H9 (cell line): ENCODE measurements around the gene CDH8. TPM values are rescaled to one million over a fixed set of nuclear protein-coding genes. Genes with fewer than 3 reads are reported as not detected.

Source experiments
- DNase-seq: peaks from one replicate; pipeline ENCODE4 v3.0.0-alpha.2; 2017
- H2AFZ ChIP-seq: one replicate; pipeline ENCODE4 v1.6.1; 2013; ENCODE audit warnings: mild to moderate bottlenecking, low read length, control low read depth, moderate library complexity
- H2AK5ac ChIP-seq: 2 replicates; pipeline ENCODE4 v1.6.1; 2013; ENCODE audit warnings: low read length, control low read depth, mixed read lengths; ENCODE audit not compliant: insufficient read length
- H2BK120ac ChIP-seq: one replicate; pipeline ENCODE4 v1.6.1; 2013; ENCODE audit warnings: low read depth, mild to moderate bottlenecking, low read length, control low read depth, inconsistent platforms; ENCODE audit not compliant: poor library complexity, severe bottlenecking
- H2BK12ac ChIP-seq: 2 replicates; pipeline ENCODE4 v1.6.1; 2013; ENCODE audit warnings: low read length, control low read depth, mixed read lengths, low read depth; ENCODE audit not compliant: insufficient read length
- H2BK15ac ChIP-seq: 2 replicates; pipeline ENCODE4 v1.6.1; 2013; ENCODE audit warnings: low read depth, low read length, control low read depth
- H2BK20ac ChIP-seq: one replicate; pipeline ENCODE4 v1.6.1; 2013; ENCODE audit warnings: low read depth, mild to moderate bottlenecking, low read length, control low read depth, inconsistent platforms; ENCODE audit not compliant: poor library complexity, severe bottlenecking
- H2BK5ac ChIP-seq: 2 replicates; pipeline ENCODE4 v1.6.1; 2013; ENCODE audit warnings: low read length, control low read depth, mixed read lengths; ENCODE audit not compliant: insufficient read length
- H3K14ac ChIP-seq: 2 replicates; pipeline ENCODE4 v1.6.1; 2013; ENCODE audit warnings: low read length, control low read depth; ENCODE audit not compliant: insufficient read depth
- H3K18ac ChIP-seq: 2 replicates; pipeline ENCODE4 v1.6.1; 2013; ENCODE audit warnings: low read depth, mild to moderate bottlenecking, mixed read lengths, low read length, control low read depth; ENCODE audit not compliant: insufficient read length
- H3K23ac ChIP-seq: 2 replicates; pipeline ENCODE4 v1.6.1; 2013; ENCODE audit warnings: low read length, control low read depth, mixed read lengths, low read depth; ENCODE audit not compliant: insufficient read length
- H3K23me2 ChIP-seq: 2 replicates; pipeline ENCODE4 v1.6.1; 2013; ENCODE audit warnings: low read depth, mild to moderate bottlenecking, mixed read lengths, low read length, control low read depth; ENCODE audit not compliant: insufficient read length, poor library complexity, severe bottlenecking
- H3K27ac ChIP-seq: 2 replicates; pipeline ENCODE4 v1.5.1; 2013; ENCODE audit warnings: low read length, control low read depth, mixed read lengths, low read depth; ENCODE audit not compliant: insufficient read length
- H3K27me3 ChIP-seq: 2 replicates; pipeline ENCODE4 v1.6.1; 2013; ENCODE audit warnings: low read length, control low read depth, inconsistent platforms; ENCODE audit not compliant: insufficient read depth
- H3K4ac ChIP-seq: 2 replicates; pipeline ENCODE4 v1.6.1; 2013; ENCODE audit warnings: low read depth, mild to moderate bottlenecking, control low read depth, inconsistent platforms, low read length, moderate library complexity
- H3K4me1 ChIP-seq: 2 replicates; pipeline ENCODE4 v1.6.1; 2013; ENCODE audit warnings: low read length, control low read depth, inconsistent platforms; ENCODE audit not compliant: insufficient read depth
- H3K4me2 ChIP-seq: 2 replicates; pipeline ENCODE4 v1.6.1; 2013; ENCODE audit warnings: low read length, control low read depth, mixed read lengths; ENCODE audit not compliant: insufficient read length, insufficient read depth
- H3K56ac ChIP-seq: 2 replicates; pipeline ENCODE4 v1.6.1; 2013; ENCODE audit warnings: low read depth, mild to moderate bottlenecking, mixed read lengths, low read length, control low read depth; ENCODE audit not compliant: insufficient read length
- H3K79me1 ChIP-seq: 2 replicates; pipeline ENCODE4 v1.6.1; 2013; ENCODE audit warnings: low read depth, mild to moderate bottlenecking, moderate library complexity, low read length, control low read depth, inconsistent platforms; ENCODE audit not compliant: insufficient read depth, poor library complexity, severe bottlenecking
- H3K79me2 ChIP-seq: 2 replicates; pipeline ENCODE4 v1.6.1; 2013; ENCODE audit warnings: low read length, control low read depth, inconsistent platforms; ENCODE audit not compliant: insufficient read depth
- H3K9ac ChIP-seq: 2 replicates; pipeline ENCODE4 v1.6.1; 2013; ENCODE audit warnings: low read length, control low read depth, mixed read lengths; ENCODE audit not compliant: insufficient read length; ENCODE audit errors: extremely low read depth
- H3K9me3 ChIP-seq: one replicate; pipeline ENCODE4 v1.6.1; 2013; ENCODE audit warnings: low read depth, low read length, inconsistent platforms; ENCODE audit not compliant: control insufficient read depth
- H3T11ph ChIP-seq: one replicate; pipeline ENCODE4 v1.6.1; 2013; ENCODE audit warnings: mild to moderate bottlenecking, low read length, control low read depth, inconsistent platforms
- H4K20me1 ChIP-seq: one replicate; pipeline ENCODE4 v1.6.1; 2013; ENCODE audit not compliant: control insufficient read depth, insufficient read length, insufficient read depth
- H4K5ac ChIP-seq: 2 replicates; pipeline ENCODE4 v1.6.1; 2013; ENCODE audit warnings: low read depth, mild to moderate bottlenecking, mixed read lengths, low read length, control low read depth; ENCODE audit not compliant: insufficient read length
- H4K8ac ChIP-seq: replicated peaks from 2 replicates; pipeline ENCODE4 v1.6.1; 2013; ENCODE audit warnings: low read length, control low read depth, mixed read lengths, low read depth; ENCODE audit not compliant: insufficient read length
- H4K91ac ChIP-seq: 2 replicates; pipeline ENCODE4 v1.6.1; 2013; ENCODE audit warnings: low read depth, mild to moderate bottlenecking, moderate library complexity, mixed read lengths, low read length, control low read depth; ENCODE audit not compliant: insufficient read length
- H3K27ac Mint-ChIP-seq, 3 experiments: 2 replicates in 2 of 3; 3 replicates in 1 of 3; pipeline ENCODE4 v1.8.0; 2020 to 2021; ENCODE audit warnings: mixed read lengths in 3 of 3, mild to moderate bottlenecking in 1 of 3, moderate library complexity in 1 of 3
- H3K27me3 Mint-ChIP-seq: 2 replicates; pipeline ENCODE4 v1.8.0; 2021; ENCODE audit warnings: low read depth, mild to moderate bottlenecking, moderate library complexity, mixed read lengths
- H3K36me3 Mint-ChIP-seq, 3 experiments: 2 replicates in 2 of 3; 3 replicates in 1 of 3; pipeline ENCODE4 v1.8.0; 2020 to 2021; ENCODE audit warnings: low read depth in 3 of 3, mixed read lengths in 3 of 3; ENCODE audit not compliant: insufficient read depth in 1 of 3
- H3K4me1 Mint-ChIP-seq, 2 experiments: 2 replicates each; pipeline ENCODE4 v1.8.0; 2020; ENCODE audit warnings: mixed read lengths in 2 of 2
- H3K4me3 Mint-ChIP-seq, 2 experiments: 2 replicates in 1 of 2; 3 replicates in 1 of 2; pipeline ENCODE4 v1.8.0; 2020 to 2021; ENCODE audit warnings: mild to moderate bottlenecking in 2 of 2, mixed read lengths in 2 of 2, moderate library complexity in 1 of 2
- H3K9me3 Mint-ChIP-seq, 2 experiments: 2 replicates in 1 of 2; 3 replicates in 1 of 2; pipeline ENCODE4 v1.8.0; 2020; ENCODE audit warnings: mild to moderate bottlenecking in 2 of 2, mixed read lengths in 2 of 2, moderate library complexity in 1 of 2
- total RNA-seq: library from RNA; stranded (reverse); gene quantifications from 2 replicates; pipeline ENCODE4 v1.2.1, GENCODE V29; 2021
- TF ChIP-seq, protein P1 (sequence below): fragments of 200-600 bp; sonication (generic); conservative IDR thresholded peaks from 3 replicates; pipeline ENCODE4 v1.8.0; 2021; ENCODE audit warnings: antibody characterized with exemption, mild to moderate bottlenecking

The CDH8 gene
- total RNA-seq, 1 experiment from 2014 or later = 12.0 TPM

DNA sequence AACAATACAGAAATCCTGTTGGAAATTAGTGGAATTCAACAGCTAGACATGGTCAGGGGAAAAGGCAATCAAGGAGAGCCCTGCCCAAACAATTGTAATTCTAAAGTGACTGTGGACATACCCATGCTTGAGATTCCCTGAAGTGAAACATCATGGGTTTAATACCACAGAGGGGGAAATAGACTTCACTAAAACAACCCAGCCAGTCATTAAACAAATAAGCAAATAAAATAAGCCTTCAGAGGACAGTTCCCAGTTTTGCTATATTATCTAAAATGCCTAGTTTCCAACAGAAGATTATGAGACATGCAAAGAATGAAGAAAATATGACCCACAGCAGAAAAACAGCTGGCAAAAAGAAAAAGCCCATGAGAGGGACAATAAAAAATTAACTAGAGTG lies 376.3 kb downstream of the CDH8 start:
- Histone ChIP-seq H4K20me1 (no peaks in the 10 kb centered on the region), H3K4ac (no peak overlapping the region), H3K79me2 (no peaks in the 10 kb centered on the region), H3K14ac (no peak overlapping the region), H4K8ac (no peak overlapping the region), H2BK5ac (no peak overlapping the region), H2AFZ (no peak overlapping the region), H2BK120ac (no peak overlapping the region), H2BK20ac (no peak overlapping the region), H3T11ph (no peak overlapping the region), H3K23me2 (no peaks in the 10 kb centered on the region), H2BK15ac (no peak overlapping the region), H3K4me1 (no peaks in the 10 kb centered on the region; the same call in 1 of the 2 replicates), H3K9ac (no peak overlapping the region), H4K5ac (no peak overlapping the region), H3K23ac (no peak overlapping the region), H3K56ac (no peak overlapping the region), H3K18ac (no peak overlapping the region), H2AK5ac (no peak overlapping the region), H3K4me2 (no peak overlapping the region), H4K91ac (no peak overlapping the region), H3K27ac (no peak overlapping the region), H3K9me3 (no peaks in the 10 kb centered on the region), H3K79me1 (no peaks in the 10 kb centered on the region), H3K27me3 (no peaks in the 10 kb centered on the region), H2BK12ac (no peak overlapping the region)
- Mint-ChIP-seq H3K36me3 (no peaks in the 10 kb centered on the region), H3K27ac (no peak overlapping the region; a peak in 1 of 7 replicates), H3K9me3 (no peaks in the 10 kb centered on the region), H3K4me3 (no peak overlapping the region), H3K4me1 (no peaks in the 10 kb centered on the region; a peak in 1 of 4 replicates), H3K27me3 (no peaks in the 10 kb centered on the region)
- TF ChIP-seq, protein P1, sequence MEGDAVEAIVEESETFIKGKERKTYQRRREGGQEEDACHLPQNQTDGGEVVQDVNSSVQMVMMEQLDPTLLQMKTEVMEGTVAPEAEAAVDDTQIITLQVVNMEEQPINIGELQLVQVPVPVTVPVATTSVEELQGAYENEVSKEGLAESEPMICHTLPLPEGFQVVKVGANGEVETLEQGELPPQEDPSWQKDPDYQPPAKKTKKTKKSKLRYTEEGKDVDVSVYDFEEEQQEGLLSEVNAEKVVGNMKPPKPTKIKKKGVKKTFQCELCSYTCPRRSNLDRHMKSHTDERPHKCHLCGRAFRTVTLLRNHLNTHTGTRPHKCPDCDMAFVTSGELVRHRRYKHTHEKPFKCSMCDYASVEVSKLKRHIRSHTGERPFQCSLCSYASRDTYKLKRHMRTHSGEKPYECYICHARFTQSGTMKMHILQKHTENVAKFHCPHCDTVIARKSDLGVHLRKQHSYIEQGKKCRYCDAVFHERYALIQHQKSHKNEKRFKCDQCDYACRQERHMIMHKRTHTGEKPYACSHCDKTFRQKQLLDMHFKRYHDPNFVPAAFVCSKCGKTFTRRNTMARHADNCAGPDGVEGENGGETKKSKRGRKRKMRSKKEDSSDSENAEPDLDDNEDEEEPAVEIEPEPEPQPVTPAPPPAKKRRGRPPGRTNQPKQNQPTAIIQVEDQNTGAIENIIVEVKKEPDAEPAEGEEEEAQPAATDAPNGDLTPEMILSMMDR = no peak
- DNase-seq = no peak
